Mesenchymal stem cell (in vitro differentiated cells and primary cell): ENCODE measurements around the gene RNU1-2.
"Not testable (repeated sequence)": the region's sequence is repeated elsewhere in the genome, so short reads cannot be mapped to it uniquely, and the experiment has no call there.

Source experiments
- DNase-seq: peaks from one replicate; pipeline ENCODE4 v3.0.0-alpha.2; 2013
- H2AFZ ChIP-seq: one replicate; pipeline ENCODE4 v1.6.1; 2013; ENCODE audit warnings: low read depth, mild to moderate bottlenecking, control low read depth, inconsistent platforms, low read length, moderate library complexity
- H2AK5ac ChIP-seq: 2 replicates; pipeline ENCODE4 v1.6.1; 2013; ENCODE audit warnings: low read length, moderate library complexity, mild to moderate bottlenecking, inconsistent platforms; ENCODE audit not compliant: severe bottlenecking
- H2BK120ac ChIP-seq: one replicate; pipeline ENCODE4 v1.6.1; 2013; ENCODE audit warnings: low read depth, mild to moderate bottlenecking, inconsistent platforms, low read length, moderate library complexity
- H2BK12ac ChIP-seq, 2 experiments: one replicate each; pipeline ENCODE4 v1.6.1; 2013; ENCODE audit warnings: inconsistent platforms in 2 of 2, low read length in 2 of 2, mild to moderate bottlenecking in 2 of 2, moderate library complexity in 2 of 2, control low read depth in 1 of 2
- H2BK15ac ChIP-seq: one replicate; pipeline ENCODE4 v1.6.1; 2013; ENCODE audit warnings: mild to moderate bottlenecking, low read depth, inconsistent platforms; ENCODE audit not compliant: poor library complexity, severe bottlenecking
- H2BK5ac ChIP-seq: 2 replicates; pipeline ENCODE4 v1.6.1; 2013; ENCODE audit warnings: low read depth, mild to moderate bottlenecking, low read length, control low read depth, inconsistent platforms; ENCODE audit not compliant: poor library complexity, severe bottlenecking
- H3K14ac ChIP-seq, 2 experiments: one replicate each; pipeline ENCODE4 v1.6.1; 2013; ENCODE audit warnings: inconsistent platforms in 2 of 2, low read length in 2 of 2, control low read depth in 1 of 2, mild to moderate bottlenecking in 1 of 2, moderate library complexity in 1 of 2
- H3K18ac ChIP-seq, 2 experiments: one replicate each; pipeline ENCODE4 v1.6.1; 2013; ENCODE audit warnings: inconsistent platforms in 2 of 2, low read length in 2 of 2, control low read depth in 1 of 2, low read depth in 1 of 2, mild to moderate bottlenecking in 1 of 2
- H3K23ac ChIP-seq, 2 experiments: one replicate each; pipeline ENCODE4 v1.6.1; 2013; ENCODE audit warnings: inconsistent platforms in 2 of 2, low read length in 2 of 2, mild to moderate bottlenecking in 2 of 2, moderate library complexity in 2 of 2, control low read depth in 1 of 2
- H3K27ac ChIP-seq: 2 replicates; pipeline ENCODE4 v1.5.1; 2013; ENCODE audit warnings: mild to moderate bottlenecking, moderate library complexity, low read length, control low read depth, inconsistent platforms; ENCODE audit not compliant: poor library complexity, severe bottlenecking
- H3K27me3 ChIP-seq, 2 experiments: 2 replicates each; pipeline versions ENCODE4 v1.6.1 to v1.7.0; 2013; ENCODE audit warnings: low read length in 2 of 2, mild to moderate bottlenecking in 2 of 2, moderate library complexity in 2 of 2, control low read depth in 1 of 2, inconsistent platforms in 1 of 2; ENCODE audit not compliant: control insufficient read depth in 1 of 2, insufficient read depth in 1 of 2
- H3K36me3 ChIP-seq, 2 experiments: 2 replicates each; pipeline versions ENCODE4 v1.6.1 to v1.7.0; 2013; ENCODE audit warnings: low read length in 2 of 2, control low read depth in 1 of 2, inconsistent platforms in 1 of 2, low read depth in 1 of 2, mild to moderate bottlenecking in 1 of 2; ENCODE audit not compliant: insufficient read depth in 2 of 2, control insufficient read depth in 1 of 2
- H3K4ac ChIP-seq, 2 experiments: one replicate each; pipeline ENCODE4 v1.6.1; 2013; ENCODE audit warnings: inconsistent platforms in 2 of 2, low read length in 2 of 2, mild to moderate bottlenecking in 2 of 2, moderate library complexity in 2 of 2, control low read depth in 1 of 2, low read depth in 1 of 2
- H3K4me1 ChIP-seq: 2 replicates; pipeline ENCODE4 v1.6.1; 2013; ENCODE audit warnings: low read depth, low read length, control low read depth; ENCODE audit not compliant: control insufficient read depth, insufficient read depth
- H3K4me2 ChIP-seq: 2 replicates; pipeline ENCODE4 v1.6.1; 2013; ENCODE audit warnings: low read length, mild to moderate bottlenecking, inconsistent platforms; ENCODE audit not compliant: poor library complexity, severe bottlenecking
- H3K4me3 ChIP-seq, 2 experiments: 2 replicates each; pipeline versions ENCODE4 v1.5.1 to v1.7.0; 2013; ENCODE audit warnings: low read length in 2 of 2, mild to moderate bottlenecking in 2 of 2, control low read depth in 1 of 2, low read depth in 1 of 2; ENCODE audit not compliant: insufficient read depth in 1 of 2
- H3K79me1 ChIP-seq: replicated peaks from 2 replicates; pipeline ENCODE4 v1.6.1; 2013; ENCODE audit warnings: mild to moderate bottlenecking, control low read depth, low read length, inconsistent platforms; ENCODE audit not compliant: poor library complexity, severe bottlenecking
- H3K9ac ChIP-seq: 2 replicates; pipeline ENCODE4 v1.7.0; 2013; ENCODE audit warnings: mild to moderate bottlenecking, low read length, moderate library complexity
- H3K9me3 ChIP-seq: 2 replicates; pipeline ENCODE4 v1.7.0; 2013; ENCODE audit warnings: mild to moderate bottlenecking, low read length; ENCODE audit not compliant: control insufficient read depth
- H4K8ac ChIP-seq: one replicate; pipeline ENCODE4 v1.6.1; 2013; ENCODE audit warnings: inconsistent platforms, mild to moderate bottlenecking, low read length, moderate library complexity
- H4K91ac ChIP-seq: one replicate; pipeline ENCODE4 v1.6.1; 2013; ENCODE audit warnings: mild to moderate bottlenecking, low read length, inconsistent platforms
- WGBS: methylation state at CpG from one replicate; pipeline ENCODE4 v1.1.7; 2013; ENCODE audit warnings: mixed read lengths; 5-methylcytosine and 5-hydroxymethylcytosine counted together

RNU1-2 gene

GRCh38 chr1:16868787-16869186, 27.0 kb upstream of the RNU1-2 start:
- not testable (repeated sequence) for H4K91ac ChIP-seq, H3K27ac ChIP-seq, H3K36me3 ChIP-seq, H3K4ac ChIP-seq, DNase-seq, H3K9me3 ChIP-seq, H3K14ac ChIP-seq, H3K4me3 ChIP-seq, H3K4me1 ChIP-seq, H2BK5ac ChIP-seq, H2BK12ac ChIP-seq, H3K4me2 ChIP-seq, H3K23ac ChIP-seq, H3K18ac ChIP-seq, H3K79me1 ChIP-seq, H2BK15ac ChIP-seq, H2AK5ac ChIP-seq, H2BK120ac ChIP-seq, H2AFZ ChIP-seq, H3K9ac ChIP-seq, H4K8ac ChIP-seq
- H3K27me3 ChIP-seq, result peaks cover 7 to 26% of the 10 kb centered on the region in 2 experiments
- WGBS, result 45% methylated on average over 1 of the region's 6 CpGs

- H3K79me1 ChIP-seq, H2AFZ ChIP-seq, H4K91ac ChIP-seq, H3K9ac ChIP-seq, H3K4me1 ChIP-seq, H3K9me3 ChIP-seq, H3K14ac ChIP-seq, H3K18ac ChIP-seq, H3K36me3 ChIP-seq, DNase-seq, H3K4me3 ChIP-seq, H2BK15ac ChIP-seq, H3K23ac ChIP-seq, H2AK5ac ChIP-seq, H4K8ac ChIP-seq, H2BK120ac ChIP-seq, H2BK12ac ChIP-seq, H3K4ac ChIP-seq, H2BK5ac ChIP-seq, H3K27ac ChIP-seq, H3K4me2 ChIP-seq: not testable (repeated sequence)
- no CpG with 5 or more reads among the region's 7 CpGs for WGBS
- peaks cover 7 to 27% of the 10 kb centered on the region in 2 experiments for H3K27me3 ChIP-seq
Measured at GRCh38 chr1:16869996-16870395, 25.8 kb upstream of the RNU1-2 start.

- H2BK12ac ChIP-seq, H2BK5ac ChIP-seq, H3K4me1 ChIP-seq, H3K18ac ChIP-seq, H4K91ac ChIP-seq, H2BK120ac ChIP-seq, H4K8ac ChIP-seq, H3K9ac ChIP-seq, H3K36me3 ChIP-seq, H3K4me2 ChIP-seq, H2AFZ ChIP-seq, H3K4me3 ChIP-seq, DNase-seq, H2AK5ac ChIP-seq, H3K4ac ChIP-seq, H3K14ac ChIP-seq, H3K27ac ChIP-seq, H3K79me1 ChIP-seq, H3K9me3 ChIP-seq, H3K23ac ChIP-seq, H2BK15ac ChIP-seq: not testable (repeated sequence)
- 81% methylated on average over 13 of the region's 23 CpGs for WGBS
- H3K27me3 ChIP-seq, result peaks cover 7 to 37% of the 10 kb centered on the region in 2 experiments
Measured at GRCh38 chr1:16871171-16871570, 24.6 kb upstream of the RNU1-2 start.

- H2BK120ac ChIP-seq, H3K14ac ChIP-seq, H2AK5ac ChIP-seq, H3K9ac ChIP-seq, H4K8ac ChIP-seq, H3K36me3 ChIP-seq, H3K23ac ChIP-seq, H2BK5ac ChIP-seq, H3K27ac ChIP-seq, H3K4ac ChIP-seq, H3K9me3 ChIP-seq, H3K79me1 ChIP-seq, H3K4me1 ChIP-seq, H4K91ac ChIP-seq, H2BK12ac ChIP-seq, H2BK15ac ChIP-seq: not testable (repeated sequence)
- Histone ChIP-seq H3K27me3 (peaks cover 7 to 40% of the 10 kb centered on the region in 2 experiments), H3K4me3 (peak overlapping the region in 1 of 2 experiments; percentile 20), H3K18ac (peak overlapping the region in 1 of 2 experiments; percentile 4), H3K4me2 (peak overlapping the region; percentile 48), H2AFZ (peak overlapping the region; percentile 30)
- peak; percentile 85 for DNase-seq
- WGBS, result 3% methylated on average over 30 of the region's 66 CpGs
Measured at GRCh38 chr1:16872152-16873075, 23.4 kb upstream of the RNU1-2 start.
